ENCODE measurements around the gene MUSK. TPM values are rescaled to one million over a fixed set of nuclear protein-coding genes. Genes with fewer than 3 reads are reported as not detected.
"Not testable (repeated sequence)": the region's sequence is repeated elsewhere in the genome, so short reads cannot be mapped to it uniquely, and the experiment has no call there.

The MUSK gene
- total RNA-seq, 1 donor from 2014 or later = not detected

- H3K27me3 Mint-ChIP-seq (ENCODE audit: low read depth) = no peaks in the 10 kb centered on the region
- H3K4me1 Mint-ChIP-seq = no peaks in the 10 kb centered on the region
- DNase-seq (ENCODE audit: low read depth, low spot score) = no peak
- H3K4me3 Mint-ChIP-seq = no peak overlapping the region
- H3K27ac Mint-ChIP-seq (ENCODE audit: unreplicated experiment) = no peak overlapping the region
- no peaks in the 10 kb centered on the region for H3K9me3 Mint-ChIP-seq
- no peaks in the 10 kb centered on the region for H3K36me3 Mint-ChIP-seq (ENCODE audit: low read depth)
- TF ChIP-seq, protein P1, sequence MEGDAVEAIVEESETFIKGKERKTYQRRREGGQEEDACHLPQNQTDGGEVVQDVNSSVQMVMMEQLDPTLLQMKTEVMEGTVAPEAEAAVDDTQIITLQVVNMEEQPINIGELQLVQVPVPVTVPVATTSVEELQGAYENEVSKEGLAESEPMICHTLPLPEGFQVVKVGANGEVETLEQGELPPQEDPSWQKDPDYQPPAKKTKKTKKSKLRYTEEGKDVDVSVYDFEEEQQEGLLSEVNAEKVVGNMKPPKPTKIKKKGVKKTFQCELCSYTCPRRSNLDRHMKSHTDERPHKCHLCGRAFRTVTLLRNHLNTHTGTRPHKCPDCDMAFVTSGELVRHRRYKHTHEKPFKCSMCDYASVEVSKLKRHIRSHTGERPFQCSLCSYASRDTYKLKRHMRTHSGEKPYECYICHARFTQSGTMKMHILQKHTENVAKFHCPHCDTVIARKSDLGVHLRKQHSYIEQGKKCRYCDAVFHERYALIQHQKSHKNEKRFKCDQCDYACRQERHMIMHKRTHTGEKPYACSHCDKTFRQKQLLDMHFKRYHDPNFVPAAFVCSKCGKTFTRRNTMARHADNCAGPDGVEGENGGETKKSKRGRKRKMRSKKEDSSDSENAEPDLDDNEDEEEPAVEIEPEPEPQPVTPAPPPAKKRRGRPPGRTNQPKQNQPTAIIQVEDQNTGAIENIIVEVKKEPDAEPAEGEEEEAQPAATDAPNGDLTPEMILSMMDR (conservative IDR thresholded peaks at IDR 0.05) = no peak
Observed at GRCh38 chr9:110814159-110814558, 145.6 kb downstream of the MUSK start.

DNA sequence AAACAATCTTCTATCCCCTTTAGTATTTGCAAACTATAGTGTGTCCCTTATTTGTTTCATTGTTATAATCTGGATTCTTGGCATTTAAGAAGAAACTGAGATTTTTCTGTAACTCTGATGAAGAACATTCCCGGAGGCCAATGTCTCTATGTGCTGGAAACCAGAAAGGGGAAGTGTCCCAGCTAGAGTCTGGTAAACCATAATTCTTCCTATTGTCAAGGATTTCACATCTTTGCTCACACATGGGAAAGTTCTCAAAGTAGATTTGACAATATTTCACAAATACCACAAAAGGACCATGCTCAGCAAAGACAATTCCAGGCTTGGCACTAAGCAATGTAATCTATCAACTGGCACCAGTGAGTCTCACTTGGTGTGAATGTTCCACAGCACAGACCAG, 146.8 kb downstream of the MUSK start:
- H3K27me3 Mint-ChIP-seq (ENCODE audit: low read depth) = no peaks in the 10 kb centered on the region
- TF ChIP-seq, protein P1 (conservative IDR thresholded peaks at IDR 0.05) = no peak
- no peak for DNase-seq (ENCODE audit: low read depth, low spot score)
- H3K4me3 Mint-ChIP-seq = no peak overlapping the region
- no peak overlapping the region for H3K27ac Mint-ChIP-seq (ENCODE audit: unreplicated experiment)
- H3K4me1 Mint-ChIP-seq = no peaks in the 10 kb centered on the region
- H3K9me3 Mint-ChIP-seq = no peaks in the 10 kb centered on the region
- no peaks in the 10 kb centered on the region for H3K36me3 Mint-ChIP-seq (ENCODE audit: low read depth)

DNA sequence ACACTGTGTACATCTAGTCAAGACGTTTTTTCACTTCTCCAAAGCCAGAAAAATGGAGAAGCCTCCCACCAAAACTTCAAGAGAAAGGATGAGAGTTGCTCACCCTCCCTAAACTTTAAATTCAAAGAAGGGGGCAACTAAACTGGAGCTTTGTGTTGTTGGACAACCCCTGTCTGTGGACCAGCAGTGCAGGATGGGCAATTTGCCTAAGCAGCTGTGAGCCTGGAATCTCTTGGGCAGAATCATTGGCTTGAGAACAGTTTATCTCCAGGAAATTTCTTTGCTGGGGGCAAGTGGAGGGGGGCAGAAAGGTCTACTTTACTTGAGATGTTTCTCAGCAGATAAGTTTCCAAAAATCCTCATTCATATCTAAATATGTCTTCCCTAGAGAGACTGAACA, 151.8 kb downstream of the MUSK start:
- Mint-ChIP-seq H3K4me3 (no peak overlapping the region), H3K27ac (ENCODE audit: unreplicated experiment) (no peak overlapping the region), H3K4me1 (no peaks in the 10 kb centered on the region), H3K9me3 (peaks cover 13% of the 10 kb centered on the region), H3K36me3 (ENCODE audit: low read depth) (no peaks in the 10 kb centered on the region), H3K27me3 (ENCODE audit: low read depth) (no peaks in the 10 kb centered on the region)
- TF ChIP-seq, protein P1 (conservative IDR thresholded peaks at IDR 0.05) = no peak
- no peak for DNase-seq (ENCODE audit: low read depth, low spot score)

GRCh38 chr9:110821064-110821463, 152.5 kb downstream of the MUSK start:
- peaks cover 13% of the 10 kb centered on the region for H3K9me3 Mint-ChIP-seq
- TF ChIP-seq, protein P1 (conservative IDR thresholded peaks at IDR 0.05) = no peak
- H3K36me3 Mint-ChIP-seq (ENCODE audit: low read depth) = no peaks in the 10 kb centered on the region
- H3K27me3 Mint-ChIP-seq (ENCODE audit: low read depth) = no peaks in the 10 kb centered on the region
- H3K4me1 Mint-ChIP-seq = no peaks in the 10 kb centered on the region
- H3K27ac Mint-ChIP-seq (ENCODE audit: unreplicated experiment) = no peak overlapping the region
- H3K4me3 Mint-ChIP-seq = no peak overlapping the region
- no peak for DNase-seq (ENCODE audit: low read depth, low spot score)

GRCh38 chr9:110825129-110825528, 156.5 kb downstream of the MUSK start:
- H3K27me3 Mint-ChIP-seq (ENCODE audit: low read depth); H3K4me3 Mint-ChIP-seq; H3K36me3 Mint-ChIP-seq (ENCODE audit: low read depth); H3K4me1 Mint-ChIP-seq; DNase-seq (ENCODE audit: low read depth, low spot score); H3K27ac Mint-ChIP-seq (ENCODE audit: unreplicated experiment): not testable (repeated sequence)
- peaks cover 13% of the 10 kb centered on the region for H3K9me3 Mint-ChIP-seq

GRCh38 chr9:110825950-110826349, 157.4 kb downstream of the MUSK start:
- DNase-seq (ENCODE audit: low read depth, low spot score) = no peak
- no peaks in the 10 kb centered on the region for H3K27me3 Mint-ChIP-seq (ENCODE audit: low read depth)
- H3K4me3 Mint-ChIP-seq = no peak overlapping the region
- TF ChIP-seq, protein P1 (conservative IDR thresholded peaks at IDR 0.05) = no peak
- no peak overlapping the region for H3K27ac Mint-ChIP-seq (ENCODE audit: unreplicated experiment)
- peaks cover 5% of the 10 kb centered on the region for H3K4me1 Mint-ChIP-seq
- no peaks in the 10 kb centered on the region for H3K36me3 Mint-ChIP-seq (ENCODE audit: low read depth)
- H3K9me3 Mint-ChIP-seq = peaks cover 13% of the 10 kb centered on the region

DNA sequence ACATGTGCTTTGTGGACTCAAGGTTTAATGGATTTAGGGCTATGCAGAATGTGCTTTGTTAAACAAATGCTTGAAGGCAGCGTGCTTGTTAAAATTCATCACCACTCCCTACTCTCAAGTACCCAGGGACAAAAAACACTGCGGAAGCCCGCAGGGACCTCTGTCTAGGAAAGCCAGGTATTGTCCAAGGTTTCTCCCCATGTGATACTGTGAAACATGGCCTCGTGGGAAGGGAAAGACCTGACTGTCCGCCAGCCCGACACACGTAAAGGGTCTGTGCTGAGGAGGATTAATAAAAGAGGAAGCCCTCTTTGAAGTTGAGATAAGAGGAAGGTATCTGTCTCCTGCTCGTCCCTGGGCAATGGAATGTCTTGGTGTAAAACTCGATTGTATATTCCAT, 157.8 kb downstream of the MUSK start:
- H3K27me3 Mint-ChIP-seq (ENCODE audit: low read depth); DNase-seq (ENCODE audit: low read depth, low spot score); H3K4me1 Mint-ChIP-seq: not testable (repeated sequence)

More for the DNA sequence above, 157.8 kb downstream of the MUSK start:
- H3K4me3 Mint-ChIP-seq; H3K36me3 Mint-ChIP-seq (ENCODE audit: low read depth); H3K27ac Mint-ChIP-seq (ENCODE audit: unreplicated experiment): not testable (repeated sequence)
- H3K9me3 Mint-ChIP-seq = peaks cover 13% of the 10 kb centered on the region

Data from neural crest cell (in vitro differentiated cells).